Fibroblast of the conjunctiva (primary cell): ENCODE data around the gene IFI6.
"Not testable (repeated sequence)": the region's sequence is repeated elsewhere in the genome, so short reads cannot be mapped to it uniquely, and the experiment has no call there.

Source experiments
- DNase-seq: peaks from one replicate; pipeline ENCODE4 v3.0.0-alpha.2; 2010; ENCODE audit warnings: low read depth

Gene IFI6

GRCh38 chr1:27627733-27628132 is 44.3 kb downstream of the IFI6 start:
- not testable (repeated sequence) for DNase-seq

DNA sequence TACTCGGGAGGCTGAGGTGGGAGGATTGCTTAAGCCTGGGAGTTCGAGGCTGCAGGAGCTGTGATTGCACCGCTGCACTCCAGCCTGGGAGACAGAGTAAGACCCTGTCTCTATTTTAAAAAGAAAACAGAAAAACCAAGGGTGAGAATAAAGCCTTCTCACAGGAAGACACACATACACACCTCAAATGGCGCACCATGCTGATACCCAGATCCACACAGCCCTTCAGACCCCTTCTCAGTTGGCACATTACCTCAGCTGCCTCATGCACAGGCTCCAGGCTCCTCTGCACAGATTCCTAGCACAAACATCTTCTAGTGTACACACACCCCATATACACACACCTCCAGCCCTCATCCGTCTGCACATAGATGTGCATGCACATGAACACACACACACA is 44.9 kb downstream of the IFI6 start:
- no peak for DNase-seq

DNA sequence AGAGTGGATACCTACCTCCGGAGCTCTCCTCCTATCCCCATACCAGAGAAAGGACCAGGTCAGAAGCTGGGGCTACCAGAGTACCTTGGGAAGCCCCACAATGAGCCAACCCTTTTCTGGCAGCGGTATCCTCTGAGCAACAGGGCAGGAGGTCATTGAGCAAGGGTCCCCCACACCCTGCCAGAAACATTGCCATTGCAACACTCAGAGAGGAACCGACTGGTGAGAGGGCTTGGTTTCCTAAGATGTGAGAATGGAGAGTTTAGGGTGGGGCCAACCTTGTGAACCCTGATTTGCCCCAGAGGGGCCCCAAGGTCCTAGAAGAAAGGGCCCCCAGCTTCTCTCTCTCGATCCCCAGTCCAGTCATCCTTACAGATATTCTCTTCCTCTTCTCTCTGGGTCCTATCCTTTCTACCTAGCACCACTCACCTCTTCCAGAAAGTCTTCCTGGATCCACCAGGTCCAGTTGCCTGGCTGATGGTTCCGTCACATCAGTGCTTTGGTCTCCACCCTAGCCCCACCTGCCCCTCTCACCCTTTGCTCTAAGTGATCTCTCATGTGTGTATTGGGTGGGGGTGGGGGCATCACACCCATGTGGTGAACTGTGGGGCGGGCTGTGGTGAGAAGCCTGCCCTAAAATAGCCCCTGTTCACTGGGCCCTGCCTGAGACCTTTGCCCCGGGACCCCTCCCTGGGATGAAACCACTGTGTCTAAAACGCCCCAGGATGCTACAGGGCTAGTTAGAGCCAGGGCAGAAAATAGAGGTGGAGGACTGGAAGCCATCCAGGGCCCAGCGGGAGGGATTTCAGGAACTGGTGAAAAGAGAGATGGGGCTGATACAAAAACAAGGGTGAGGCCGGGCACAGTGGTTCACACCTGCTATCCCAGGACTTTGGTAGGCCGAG is 45.7 kb downstream of the IFI6 start:
- no peak for DNase-seq

GRCh38 chr1:27624467-27625178 is 47.4 kb downstream of the IFI6 start:
- no peak for DNase-seq

GRCh38 chr1:27623327-27624212 is 48.4 kb downstream of the IFI6 start:
- no peak for DNase-seq

GRCh38 chr1:27622828-27623227 is 49.2 kb downstream of the IFI6 start:
- no peak for DNase-seq

DNA sequence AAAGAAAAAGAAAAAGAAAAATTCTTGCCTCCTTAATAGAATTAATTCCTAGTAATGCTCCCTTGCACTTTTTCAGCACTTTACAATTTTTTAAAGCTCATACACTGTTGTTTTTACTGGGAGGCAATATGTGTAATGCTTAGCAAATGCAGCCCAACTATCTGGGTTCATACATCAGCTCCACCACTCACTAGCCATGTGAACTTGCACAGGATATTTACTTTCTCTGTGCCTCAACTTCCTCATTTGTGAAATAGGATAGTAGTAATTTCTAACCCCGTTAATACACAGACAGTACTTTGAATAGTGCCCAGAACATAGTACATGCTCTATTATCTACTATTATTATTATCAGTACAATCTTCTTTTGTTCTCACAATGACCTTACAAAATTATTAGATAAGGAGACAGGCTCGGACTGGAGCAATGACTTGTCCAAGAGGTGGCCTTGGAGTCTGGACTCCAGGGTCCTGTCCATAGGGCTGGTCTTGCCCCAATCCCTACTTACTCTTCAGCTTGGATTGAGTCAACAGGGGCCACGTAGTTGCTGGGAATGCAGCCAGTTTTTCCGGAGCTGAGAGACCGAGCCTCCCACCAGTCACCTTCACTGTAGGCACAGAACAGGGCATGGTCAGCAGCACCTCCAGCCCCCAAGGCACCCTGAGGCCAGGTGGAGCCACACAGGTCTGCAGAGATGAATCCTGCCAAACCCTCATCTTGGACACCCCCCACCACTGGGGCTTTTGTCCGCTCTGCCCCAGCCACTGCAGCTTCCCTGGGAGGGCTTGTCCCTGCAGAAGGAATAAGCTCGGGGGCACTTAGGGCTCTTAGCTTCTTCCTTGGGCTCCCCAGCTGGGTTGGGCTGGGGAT is 50.7 kb downstream of the IFI6 start:
- DNase-seq: no peak

GRCh38 chr1:27619782-27620438 is 52.1 kb downstream of the IFI6 start:
- not testable (repeated sequence) for DNase-seq

GRCh38 chr1:27618341-27619082 is 53.5 kb downstream of the IFI6 start:
- DNase-seq: no peak

DNA sequence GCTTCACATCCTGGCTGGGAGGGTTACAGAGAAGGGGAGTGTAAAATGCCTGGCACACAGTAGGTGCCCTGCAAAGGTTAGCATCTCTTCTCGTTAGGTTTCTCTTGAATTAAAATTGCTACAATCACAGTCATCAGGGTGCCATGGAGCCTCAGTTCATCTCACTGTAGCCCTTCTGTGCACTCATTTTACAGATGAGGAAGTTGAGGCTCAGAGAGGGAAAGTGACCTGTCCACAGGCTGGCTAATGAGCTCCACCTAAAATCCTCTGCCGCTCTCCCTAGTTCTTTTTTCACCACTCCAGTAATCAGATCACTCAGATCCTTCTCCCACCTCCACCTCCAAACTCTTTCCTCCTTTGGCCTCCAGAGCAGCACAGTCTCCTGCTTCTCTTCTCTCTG is 54.6 kb downstream of the IFI6 start:
- DNase-seq: no peak

GRCh38 chr1:27616441-27616840 is 55.6 kb downstream of the IFI6 start:
- no peak for DNase-seq
